KMS-11 (cell line): ENCODE results near the gene SLC35F3.

Experiments used
- H2AFZ ChIP-seq: fragments of 200-600 bp; sonication (generic); 2 replicates; pipeline ENCODE4 v1.6.1; 2016; ENCODE audit warnings: antibody characterized with exemption, mixed run types, low read depth
- H3K27ac ChIP-seq: fragments of 200-600 bp; sonication (generic); 2 replicates; pipeline ENCODE4 v1.6.1; 2016; ENCODE audit warnings: mild to moderate bottlenecking, mixed run types
- H3K27me3 ChIP-seq: fragments of 200-600 bp; sonication (generic); 2 replicates; pipeline ENCODE4 v1.6.1; 2017; ENCODE audit warnings: mild to moderate bottlenecking, low read depth, mixed run types, moderate library complexity; ENCODE audit not compliant: insufficient read depth
- H3K36me3 ChIP-seq: fragments of 200-600 bp; sonication (generic); 2 replicates; pipeline ENCODE4 v1.6.1; 2017; ENCODE audit warnings: mild to moderate bottlenecking, mixed run types; ENCODE audit not compliant: insufficient read depth
- H3K4me1 ChIP-seq: fragments of 200-600 bp; sonication (generic); 2 replicates; pipeline ENCODE4 v1.6.1; 2016; ENCODE audit warnings: mild to moderate bottlenecking, low read depth, mixed run types; ENCODE audit not compliant: poor library complexity, severe bottlenecking
- H3K4me2 ChIP-seq: fragments of 200-600 bp; sonication (generic); 2 replicates; pipeline ENCODE4 v1.7.0; 2016; ENCODE audit warnings: mild to moderate bottlenecking, mixed run types
- H3K4me3 ChIP-seq: fragments of 200-600 bp; sonication (generic); IDR thresholded peaks from 2 replicates; pipeline ENCODE4 v1.6.1; 2017; ENCODE audit warnings: low read depth, low read length, mixed read lengths; ENCODE audit not compliant: insufficient read depth
- H3K79me2 ChIP-seq: fragments of 200-600 bp; sonication (generic); 2 replicates; pipeline ENCODE4 v1.6.1; 2016; ENCODE audit warnings: low read depth, mixed run types; ENCODE audit not compliant: insufficient read depth
- H3K9ac ChIP-seq: fragments of 200-600 bp; sonication (generic); 2 replicates; pipeline ENCODE4 v1.6.1; 2016; ENCODE audit warnings: mild to moderate bottlenecking, mixed run types
- H4K20me1 ChIP-seq: fragments of 200-600 bp; sonication (generic); 2 replicates; pipeline ENCODE4 v1.6.1; 2016; ENCODE audit warnings: mild to moderate bottlenecking, mixed run types; ENCODE audit not compliant: insufficient read depth
- TF ChIP-seq, protein P1 (sequence below): fragments of 200-600 bp; sonication (generic); conservative IDR thresholded peaks from 2 replicates; pipeline ENCODE4 v1.6.1; 2017; ENCODE audit warnings: low read depth, mild to moderate bottlenecking, antibody characterized with exemption, low read length, moderate library complexity, mixed read lengths

The SLC35F3 gene

DNA sequence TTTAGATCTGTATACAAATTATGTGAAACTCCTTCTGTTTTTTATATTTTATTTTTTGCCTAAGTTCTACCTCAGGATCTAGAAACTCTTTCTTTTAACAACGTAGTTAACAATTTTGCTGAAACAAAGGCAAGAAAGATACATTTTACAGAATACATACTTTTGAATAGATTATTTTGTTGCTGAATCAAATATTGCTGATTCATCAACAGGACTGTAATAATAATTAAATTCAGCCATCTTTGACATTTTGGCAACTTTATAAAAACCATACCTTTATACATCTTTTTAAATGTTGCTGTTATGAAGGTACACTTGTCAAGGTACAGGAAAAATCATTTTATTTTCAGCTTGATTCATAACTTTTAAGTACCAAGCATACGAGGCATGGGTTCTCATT, 458.1 kb downstream of the SLC35F3 start:
- Histone ChIP-seq H3K27ac (no peak overlapping the region), H3K4me2 (no peak overlapping the region)
- TF ChIP-seq, protein P1, sequence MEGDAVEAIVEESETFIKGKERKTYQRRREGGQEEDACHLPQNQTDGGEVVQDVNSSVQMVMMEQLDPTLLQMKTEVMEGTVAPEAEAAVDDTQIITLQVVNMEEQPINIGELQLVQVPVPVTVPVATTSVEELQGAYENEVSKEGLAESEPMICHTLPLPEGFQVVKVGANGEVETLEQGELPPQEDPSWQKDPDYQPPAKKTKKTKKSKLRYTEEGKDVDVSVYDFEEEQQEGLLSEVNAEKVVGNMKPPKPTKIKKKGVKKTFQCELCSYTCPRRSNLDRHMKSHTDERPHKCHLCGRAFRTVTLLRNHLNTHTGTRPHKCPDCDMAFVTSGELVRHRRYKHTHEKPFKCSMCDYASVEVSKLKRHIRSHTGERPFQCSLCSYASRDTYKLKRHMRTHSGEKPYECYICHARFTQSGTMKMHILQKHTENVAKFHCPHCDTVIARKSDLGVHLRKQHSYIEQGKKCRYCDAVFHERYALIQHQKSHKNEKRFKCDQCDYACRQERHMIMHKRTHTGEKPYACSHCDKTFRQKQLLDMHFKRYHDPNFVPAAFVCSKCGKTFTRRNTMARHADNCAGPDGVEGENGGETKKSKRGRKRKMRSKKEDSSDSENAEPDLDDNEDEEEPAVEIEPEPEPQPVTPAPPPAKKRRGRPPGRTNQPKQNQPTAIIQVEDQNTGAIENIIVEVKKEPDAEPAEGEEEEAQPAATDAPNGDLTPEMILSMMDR, result no peak

DNA sequence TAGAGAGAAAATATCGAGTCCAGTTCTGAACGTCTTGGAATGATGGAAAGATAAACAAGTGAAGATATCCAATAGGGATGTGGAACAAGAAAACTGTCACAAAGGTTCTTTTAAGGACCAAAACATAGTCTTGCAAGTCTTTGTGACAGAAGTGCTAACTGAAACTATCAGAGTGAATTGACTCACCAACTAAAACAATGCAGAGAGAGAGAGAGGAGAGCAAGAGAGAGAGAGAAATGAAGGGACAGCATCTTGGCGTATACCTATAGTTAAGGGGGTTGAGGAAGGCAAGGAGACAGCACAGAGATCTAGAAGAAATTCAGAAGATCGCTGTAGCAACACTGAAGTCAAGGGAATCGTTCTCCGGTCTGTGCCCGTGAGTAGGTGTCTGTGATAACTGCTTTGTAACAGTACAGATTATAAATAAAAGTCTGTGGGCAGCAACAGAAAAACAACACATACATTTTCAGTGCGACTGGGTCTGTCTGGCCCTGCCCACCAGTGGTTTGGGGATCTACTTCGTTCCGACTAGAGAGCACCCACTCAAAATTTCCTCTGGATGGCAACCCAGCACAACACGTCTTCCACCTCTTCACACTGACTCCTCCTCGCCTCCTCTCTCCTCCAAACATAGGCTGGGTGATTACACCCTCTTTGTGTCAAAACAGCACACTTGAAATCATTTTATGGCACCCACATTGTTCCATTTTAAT, 464.0 kb downstream of the SLC35F3 start:
- H3K4me2 ChIP-seq, result no peak overlapping the region
- no peak overlapping the region for H2AFZ ChIP-seq
- peaks cover 19% of the 10 kb centered on the region for H3K4me1 ChIP-seq
- TF ChIP-seq, protein P1, result no peak
- no peaks in the 10 kb centered on the region for H3K27me3 ChIP-seq
- no peak overlapping the region for H3K9ac ChIP-seq
- H3K79me2 ChIP-seq, result peaks cover 6% of the 10 kb centered on the region; the same call in 1 of the 2 replicates
- H3K4me3 ChIP-seq, result no peak overlapping the region
- no peaks in the 10 kb centered on the region for H4K20me1 ChIP-seq
- no peaks in the 10 kb centered on the region for H3K36me3 ChIP-seq
- H3K27ac ChIP-seq, result no peak overlapping the region

More for the DNA sequence above, 458.1 kb downstream of the SLC35F3 start:
- H3K79me2 ChIP-seq, result no peaks in the 10 kb centered on the region
- H3K4me3 ChIP-seq, result no peak overlapping the region
- H3K4me1 ChIP-seq, result no peaks in the 10 kb centered on the region
- H3K27me3 ChIP-seq, result no peaks in the 10 kb centered on the region
- H4K20me1 ChIP-seq, result no peaks in the 10 kb centered on the region
- H3K9ac ChIP-seq, result no peak overlapping the region
- H2AFZ ChIP-seq, result no peak overlapping the region
- no peaks in the 10 kb centered on the region for H3K36me3 ChIP-seq

DNA sequence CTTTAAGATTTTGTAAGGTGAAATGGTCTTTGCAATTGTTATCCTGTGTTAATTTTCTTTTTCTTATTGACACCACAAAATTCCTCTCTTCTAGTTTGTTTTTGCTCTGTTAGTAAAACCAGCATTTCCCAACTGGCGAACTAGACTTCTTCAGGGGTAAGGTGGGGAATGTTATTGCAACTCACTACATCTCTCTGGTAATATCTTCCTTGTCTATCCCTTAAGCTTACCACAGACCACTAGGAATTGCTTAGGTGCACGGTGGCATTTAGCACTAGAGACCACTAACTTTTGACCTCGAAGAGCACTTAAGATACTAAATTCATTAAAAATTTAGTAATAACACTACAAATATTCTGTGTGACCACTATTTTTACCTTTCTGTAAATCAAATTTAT, 464.6 kb downstream of the SLC35F3 start:
- H3K9ac ChIP-seq, result no peak overlapping the region
- H3K4me2 ChIP-seq, result no peak overlapping the region
- no peak overlapping the region for H3K4me3 ChIP-seq
- no peaks in the 10 kb centered on the region for H3K27me3 ChIP-seq
- peaks cover 19% of the 10 kb centered on the region for H3K4me1 ChIP-seq
- H3K27ac ChIP-seq, result no peak overlapping the region
- H2AFZ ChIP-seq, result no peak overlapping the region
- TF ChIP-seq, protein P1, result no peak
- H3K36me3 ChIP-seq, result no peaks in the 10 kb centered on the region
- no peaks in the 10 kb centered on the region for H4K20me1 ChIP-seq
- H3K79me2 ChIP-seq, result peaks cover 10% of the 10 kb centered on the region; the same call in 1 of the 2 replicates

DNA sequence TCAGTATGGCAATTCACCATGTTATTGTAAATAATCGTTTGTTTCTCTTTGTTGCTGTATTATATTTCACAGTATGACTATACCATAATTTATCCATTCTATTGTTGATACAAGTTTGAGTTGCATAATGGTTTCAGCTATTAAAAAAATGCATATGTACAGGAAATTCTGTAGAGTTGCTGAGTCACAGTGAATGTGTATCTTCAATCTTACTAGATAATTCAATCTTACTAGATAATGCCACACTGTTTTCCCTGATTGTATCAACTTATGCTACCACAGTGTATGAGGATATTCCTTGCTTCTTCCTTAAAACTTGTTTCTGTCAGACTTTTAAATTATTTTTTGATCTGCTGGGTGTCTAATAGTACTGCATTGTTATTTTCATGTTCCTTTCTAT, 465.3 kb downstream of the SLC35F3 start:
- H4K20me1 ChIP-seq, result no peaks in the 10 kb centered on the region
- H3K27me3 ChIP-seq, result no peaks in the 10 kb centered on the region
- H3K9ac ChIP-seq, result no peak overlapping the region
- TF ChIP-seq, protein P1, result no peak
- H3K4me2 ChIP-seq, result no peak overlapping the region
- peaks cover 25% of the 10 kb centered on the region for H3K4me1 ChIP-seq
- no peaks in the 10 kb centered on the region for H3K36me3 ChIP-seq
- no peak overlapping the region for H2AFZ ChIP-seq
- no peak overlapping the region; the same call in 1 of the 2 replicates for H3K27ac ChIP-seq
- peaks cover 18% of the 10 kb centered on the region; the same call in 1 of the 2 replicates for H3K79me2 ChIP-seq
- H3K4me3 ChIP-seq, result no peak overlapping the region
